Psoas muscle (tissue), 8 donors: ENCODE data around the gene MGRN1. TPM values are rescaled to one million over a fixed set of nuclear protein-coding genes. Genes with fewer than 3 reads are reported as not detected.
A peak's percentile ranks its signal among the peaks of the same experiment; 100 is the strongest.

Source experiments
- ATAC-seq, 4 donors: fragments of 200-7000 bp; cut with Tn5 transposase; one replicate each; pipeline ENCODE4 v1.9.1; 2020; ENCODE audit warnings: moderate library complexity in 3 of 4, mild to moderate bottlenecking in 2 of 4
- DNase-seq, 2 donors: peaks; one replicate each; pipeline ENCODE4 v3.0.0-alpha.2; 2020
- H3K27ac ChIP-seq: fragments of 200-600 bp; one replicate; pipeline ENCODE4 v1.8.0; 2022
- H3K27me3 ChIP-seq, 3 donors: fragments of 200-600 bp in 1 of 3; one replicate each; pipeline versions ENCODE4 v1.6.1 to v1.8.0; 2013 to 2022; ENCODE audit warnings: low read length in 2 of 3, mild to moderate bottlenecking in 2 of 3, moderate library complexity in 1 of 3; ENCODE audit not compliant: insufficient read depth in 3 of 3
- H3K36me3 ChIP-seq, 2 donors: fragments of 200-600 bp in 1 of 2; one replicate each; pipeline versions ENCODE4 v1.6.1 to v1.8.0; 2013 to 2022; ENCODE audit warnings: low read depth in 1 of 2, mild to moderate bottlenecking in 1 of 2, moderate library complexity in 1 of 2; ENCODE audit not compliant: insufficient read depth in 1 of 2
- H3K4me1 ChIP-seq: fragments of 200-600 bp; one replicate; pipeline ENCODE4 v1.8.0; 2022
- H3K4me3 ChIP-seq: fragments of 200-600 bp; one replicate; pipeline ENCODE4 v1.8.0; 2022; ENCODE audit warnings: mild to moderate bottlenecking
- H3K9me3 ChIP-seq: fragments of 200-600 bp; one replicate; pipeline ENCODE4 v1.8.0; 2022
- CTCF ChIP-seq: fragments of 200-600 bp; IDR thresholded peaks from one replicate; pipeline ENCODE4 v1.8.0; 2022; ENCODE audit warnings: antibody characterized with exemption
- WGBS, 3 donors: extraction: QIAGEN DNeasy Blood & Tissue Kit; methylation state at CpG; one replicate each; pipeline versions ENCODE4 v1.1.6 to v1.1.7; 2013; 5-methylcytosine and 5-hydroxymethylcytosine counted together
- intact Hi-C, 2 donors: fragments of 100-400 bp; cut with DNase I; formaldehyde crosslinking; loops; one replicate each; pipeline versions ENCODE4 v1.11.0 to v1.14.2; 2022
- polyA plus RNA-seq, 3 donors: library from polyadenylated mRNA; stranded (reverse); fragments of 200-250 nt; gene quantifications; one replicate each; pipeline ENCODE4 v1.2.3, GENCODE V29; 2013
- total RNA-seq, 4 donors: library from RNA; stranded (reverse); fragmentation: NEBNext Ultra II Directional in 2 of 4; extraction: Animal tissue kit (Norgen Biotek cat#: 25700) in 2 of 4; gene quantifications; one replicate each; pipeline versions ENCODE4 v1.2.1 to v1.2.4, GENCODE V29; 2021 to 2023
- donor health status: healthy with polysubstance abuse.
- donor health status: DM: no; HTN: no; CAD: no; lungs with moderate emphysema.
- donor health status: Bipolar disorder and iron deficiency.
- donor health status: healthy.
- donor health status: DM: yes; HTN: yes; CAD: no.
- donor health status: DM: no; HTN: no; CAD: no.
- donor health status: DM: no; HTN: no; CAD: no.
- donor health status: DM: yes; HTN: yes; CAD: no.

MGRN1 gene
- total and polyA plus RNA-seq, 7 donors: 20.2 to 63.1 (median 44.2) TPM

GRCh38 chr16:4626396-4626795 is 1.8 kb downstream of the MGRN1 start:
- no peaks in the 10 kb centered on the region for H3K27me3 ChIP-seq
- intact Hi-C loops: no loop called here
- ATAC-seq (no peak), DNase-seq (no peak)
- H3K9me3 ChIP-seq: peaks cover 4% of the 10 kb centered on the region
- peaks cover 18% of the 10 kb centered on the region for H3K4me1 ChIP-seq
- peak overlapping the region; percentile 94 for H3K4me3 ChIP-seq
- 49 to 72% (median 51%) methylated on average over 6 of the region's 6 CpGs for WGBS, 3 donors
- peak overlapping the region; percentile 96 for H3K27ac ChIP-seq
- H3K36me3 ChIP-seq: peaks cover 0 to 3% of the 10 kb centered on the region in 2 donors
- TF ChIP-seq CTCF: no peak

GRCh38 chr16:4628283-4628682 is 3.7 kb downstream of the MGRN1 start:
- no peak for ATAC-seq

GRCh38 chr16:4631444-4631843 is 6.8 kb downstream of the MGRN1 start:
- Histone ChIP-seq H3K27me3 (no peaks in the 10 kb centered on the region), H3K4me1 (peaks cover 5% of the 10 kb centered on the region), H3K27ac (no peak overlapping the region), H3K9me3 (peaks cover 8% of the 10 kb centered on the region), H3K4me3 (no peak overlapping the region), H3K36me3 (peaks cover 3 to 15% of the 10 kb centered on the region in 2 donors)
- WGBS, 3 donors: 93 to 97% (median 96%) methylated on average over 1 of the region's 1 CpG
- intact Hi-C loops: no loop called here
- ATAC-seq (no peak), DNase-seq (no peak)
- no peak for TF ChIP-seq CTCF

More at GRCh38 chr16:4628283-4628682, 3.7 kb downstream of the MGRN1 start:
- H3K27ac ChIP-seq: no peak overlapping the region
- H3K36me3 ChIP-seq: peaks cover 0 to 3% of the 10 kb centered on the region in 2 donors
- DNase-seq: no peak
- no peak overlapping the region for H3K4me3 ChIP-seq
- H3K27me3 ChIP-seq: no peaks in the 10 kb centered on the region
- TF ChIP-seq CTCF: no peak
- H3K4me1 ChIP-seq: peaks cover 18% of the 10 kb centered on the region
- intact Hi-C loops: no loop called here
- WGBS, 3 donors: 91 to 94% (median 93%) methylated on average over 9 of the region's 9 CpGs
- peaks cover 8% of the 10 kb centered on the region for H3K9me3 ChIP-seq

GRCh38 chr16:4633910-4634635 is 9.4 kb downstream of the MGRN1 start:
- H3K36me3 ChIP-seq: peaks cover 3 to 15% of the 10 kb centered on the region in 2 donors
- no peak overlapping the region for H3K27ac ChIP-seq
- DNase-seq (no peak), ATAC-seq (no peak)
- peaks cover 9% of the 10 kb centered on the region for H3K4me1 ChIP-seq
- peaks cover 8% of the 10 kb centered on the region for H3K9me3 ChIP-seq
- no peak for TF ChIP-seq CTCF
- no peak overlapping the region for H3K4me3 ChIP-seq
- no peaks in the 10 kb centered on the region for H3K27me3 ChIP-seq
- WGBS, 3 donors: 84 to 90% (median 89%) methylated on average over 20 of the region's 20 CpGs
- intact Hi-C loops: no loop called here

- WGBS, 3 donors: 90 to 95% (median 93%) methylated on average over 12 of the region's 12 CpGs
- H3K27me3 ChIP-seq: no peaks in the 10 kb centered on the region
- peaks cover 9% of the 10 kb centered on the region for H3K4me1 ChIP-seq
- peaks cover 3 to 15% of the 10 kb centered on the region in 2 donors for H3K36me3 ChIP-seq
- intact Hi-C loops: no loop called here
- peaks cover 8% of the 10 kb centered on the region for H3K9me3 ChIP-seq
- DNase-seq (no peak), ATAC-seq (no peak)
- H3K4me3 ChIP-seq: no peak overlapping the region
- H3K27ac ChIP-seq: no peak overlapping the region
- no peak for TF ChIP-seq CTCF
Measured at GRCh38 chr16:4634768-4635167, 10.1 kb downstream of the MGRN1 start.
